Brain pericyte (primary cell): ENCODE measurements around the gene C2orf76.

Source experiments
- DNase-seq: peaks from one replicate; pipeline ENCODE4 v3.0.0-alpha.2; 2012; ENCODE audit warnings: low read depth, low spot score

Gene C2orf76

GRCh38 chr2:119264781-119265692, 101.6 kb downstream of the C2orf76 start:
- DNase-seq: no peak

- DNase-seq: no peak
Measured at GRCh38 chr2:119263656-119264055, 103.0 kb downstream of the C2orf76 start.

- no peak for DNase-seq
Measured at GRCh38 chr2:119263025-119263424, 103.6 kb downstream of the C2orf76 start.

- no peak for DNase-seq
Measured at GRCh38 chr2:119261493-119262225, 105.0 kb downstream of the C2orf76 start.

- DNase-seq: no peak
Measured at GRCh38 chr2:119260646-119261492, 105.8 kb downstream of the C2orf76 start.

GRCh38 chr2:119259296-119259860, 107.3 kb downstream of the C2orf76 start:
- no peak for DNase-seq

- DNase-seq: no peak
Measured at GRCh38 chr2:119257198-119257597, 109.4 kb downstream of the C2orf76 start.

GRCh38 chr2:119256582-119256921, 110.1 kb downstream of the C2orf76 start:
- DNase-seq: no peak

- peak; percentile 76 for DNase-seq
Measured at GRCh38 chr2:119255760-119256581, 110.7 kb downstream of the C2orf76 start.

GRCh38 chr2:119254601-119255080, 112.0 kb downstream of the C2orf76 start:
- DNase-seq: no peak

- DNase-seq: no peak
Measured at GRCh38 chr2:119253760-119254600, 112.7 kb downstream of the C2orf76 start.

- no peak for DNase-seq
Measured at GRCh38 chr2:119253114-119253702, 113.4 kb downstream of the C2orf76 start.
